GM21737 (cell line): ENCODE results near the gene CDYL.
A peak's percentile ranks its signal among the peaks of the same experiment; 100 is the strongest.

Experiments used
- ATAC-seq: cut with Tn5 transposase; IDR thresholded peaks from one replicate; pipeline ENCODE4 v1.9.1; 2021; ENCODE audit warnings: mild to moderate bottlenecking, moderate library complexity; ENCODE audit not compliant: unreplicated experiment

Gene CDYL

DNA sequence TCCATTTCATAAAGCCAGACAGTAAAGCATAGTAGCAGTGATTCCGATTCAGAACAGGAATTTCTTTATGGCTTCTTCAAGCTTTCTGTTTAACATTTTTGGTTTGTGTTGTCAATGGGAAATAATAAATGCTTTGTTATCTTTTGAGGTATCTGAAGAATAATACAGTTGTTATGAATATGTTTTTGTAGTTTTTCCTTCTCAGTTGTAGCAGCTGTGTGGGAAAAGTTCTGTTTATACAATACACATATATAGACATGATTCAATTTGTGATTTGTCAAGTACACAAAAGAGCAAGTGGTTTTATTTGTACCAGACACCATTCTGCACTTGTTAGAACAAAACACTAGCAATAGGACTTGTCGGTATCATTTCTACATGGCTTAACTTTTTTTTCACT, 96.6 kb downstream of the CDYL start:
- ATAC-seq: no peak

DNA sequence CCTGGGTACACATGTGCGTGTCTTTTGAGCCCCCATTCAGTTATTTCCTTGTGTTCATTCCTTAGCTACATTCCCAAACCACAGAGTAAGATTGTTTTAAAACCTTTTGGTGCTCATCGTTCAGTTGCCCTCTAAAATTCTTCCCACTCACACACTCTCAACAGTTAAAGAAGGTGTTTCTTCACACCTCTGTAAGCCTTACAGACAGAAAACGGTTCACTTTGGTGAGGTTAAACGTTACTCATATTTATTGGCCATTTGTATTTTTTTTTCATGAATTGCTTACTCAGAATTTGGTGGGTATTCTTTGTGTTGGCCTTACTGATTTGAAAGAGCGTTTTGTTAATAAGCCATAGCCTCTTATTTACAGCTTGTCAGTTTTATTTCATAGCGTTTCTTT, 97.7 kb downstream of the CDYL start:
- no peak for ATAC-seq

DNA sequence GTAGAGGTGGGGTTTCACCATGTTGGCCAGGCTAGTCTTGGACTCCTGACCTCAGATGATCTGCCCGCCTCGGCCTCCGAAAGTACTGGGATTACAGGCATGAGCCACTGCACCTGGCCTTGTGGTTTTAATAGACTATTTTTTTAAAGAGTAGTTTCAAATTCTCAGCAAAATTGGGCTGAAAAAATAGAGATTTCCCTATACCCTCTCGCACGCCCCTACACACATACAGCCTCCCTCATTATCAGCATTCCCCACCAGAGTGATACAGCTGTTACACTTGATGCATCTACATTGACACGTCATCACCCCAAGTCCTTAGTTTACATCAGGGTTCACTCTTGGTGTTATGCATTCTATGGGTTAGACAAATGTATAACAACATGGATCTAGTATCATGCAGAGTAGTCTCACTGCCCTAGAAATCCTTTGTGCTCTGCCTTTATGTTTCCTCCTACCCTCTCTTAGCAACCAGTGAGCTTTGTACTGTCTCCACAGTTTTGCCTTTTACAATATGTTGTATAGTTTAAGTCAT, 103.6 kb downstream of the CDYL start:
- ATAC-seq: peak; percentile 75

DNA sequence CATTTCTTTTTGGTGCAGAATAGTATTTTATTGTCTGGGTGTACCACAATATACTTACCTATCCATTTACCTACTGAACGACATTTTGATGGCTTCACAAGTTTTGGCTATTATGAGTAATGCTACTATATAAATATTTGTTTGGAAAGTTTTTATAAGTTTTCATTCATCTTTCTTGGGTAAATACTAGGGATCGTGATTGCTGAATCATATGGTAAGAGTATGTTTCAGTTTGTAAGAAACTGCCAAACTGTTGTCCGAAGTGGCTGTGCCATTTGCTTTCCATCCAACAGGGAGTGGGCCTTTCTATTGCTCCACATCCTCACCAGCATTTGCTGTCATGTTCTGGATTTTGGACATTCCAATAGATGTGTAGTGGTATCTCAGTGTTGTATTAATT, 104.2 kb downstream of the CDYL start:
- ATAC-seq: no peak

DNA sequence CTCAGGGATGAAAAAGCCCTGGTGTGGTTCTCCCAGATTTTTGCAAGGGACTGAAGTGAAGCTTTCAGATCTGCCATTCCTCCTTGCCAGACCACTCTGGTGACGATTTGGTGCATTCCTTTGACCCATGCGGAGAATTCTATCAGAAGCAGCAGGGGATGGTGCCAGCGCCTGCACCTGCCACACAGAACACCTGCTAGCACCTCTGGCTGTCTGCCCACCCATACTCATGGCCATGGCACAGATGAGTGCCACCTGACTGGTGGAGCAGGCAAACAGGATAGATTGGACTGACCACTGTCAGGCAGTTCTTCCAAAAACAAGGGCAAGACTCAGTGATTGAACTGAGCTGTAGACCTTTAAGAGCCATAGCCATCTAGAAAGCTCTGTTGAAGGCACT, 107.1 kb downstream of the CDYL start:
- ATAC-seq: no peak

DNA sequence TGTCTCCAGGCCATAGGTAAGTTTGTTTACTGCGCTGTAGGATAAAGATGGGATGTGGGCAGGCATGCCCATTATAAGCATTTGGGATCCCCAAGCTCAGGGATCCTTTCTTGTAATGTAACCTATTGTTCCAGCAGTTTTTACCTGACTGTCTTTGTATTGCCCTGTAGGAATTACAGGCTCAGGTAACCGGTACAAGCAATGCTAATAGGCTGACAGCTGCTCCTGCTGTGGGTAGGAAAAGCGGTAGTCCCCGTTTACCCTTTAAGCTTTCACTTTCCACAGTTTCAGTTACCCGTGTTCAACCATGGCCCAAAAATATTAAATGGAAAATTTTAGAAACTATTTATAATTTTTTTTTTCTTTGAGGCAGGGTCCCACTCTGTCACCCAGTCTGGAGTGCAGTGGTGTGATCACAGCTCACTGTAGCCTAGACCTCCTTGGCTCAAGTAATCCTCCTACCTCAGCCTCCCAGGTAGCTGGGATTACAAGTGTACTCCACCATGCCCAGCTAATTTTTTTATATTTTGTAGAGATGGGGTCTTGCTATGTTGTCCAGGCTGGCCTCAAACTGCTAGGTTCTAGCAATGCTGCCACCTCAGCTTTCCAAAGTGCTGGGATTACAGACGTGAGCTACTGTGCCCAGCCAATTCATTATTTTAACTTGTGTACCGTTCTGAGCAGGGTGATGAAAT, 108.6 kb downstream of the CDYL start:
- ATAC-seq: no peak

DNA sequence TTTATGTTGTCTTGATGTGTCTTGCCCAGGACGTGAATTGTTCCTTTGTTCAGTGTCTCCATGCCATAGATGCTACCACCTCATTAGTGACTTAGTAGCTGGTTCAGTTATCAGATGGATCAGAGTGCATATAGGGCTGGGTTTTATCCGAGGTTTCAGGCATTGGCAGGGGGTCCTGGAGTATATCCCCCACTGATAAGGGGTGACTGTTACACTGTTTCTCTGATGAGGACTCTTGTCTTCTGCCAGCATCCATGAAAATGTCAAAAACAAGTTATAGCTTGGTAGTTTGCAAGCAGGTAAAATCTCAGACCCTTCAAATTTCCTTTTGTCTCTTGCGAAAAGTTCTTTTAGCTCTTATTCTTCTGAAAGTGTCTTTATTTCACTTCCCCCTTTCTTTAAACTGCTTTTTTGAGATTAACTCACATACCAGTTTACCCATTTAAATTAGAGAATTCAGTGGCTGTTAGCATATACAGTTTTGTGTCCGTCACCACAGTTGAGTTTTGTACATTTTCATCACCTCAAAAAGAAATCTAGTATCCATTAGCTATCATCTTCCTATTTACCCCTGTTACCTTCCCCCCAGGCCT, 109.2 kb downstream of the CDYL start:
- no peak for ATAC-seq

DNA sequence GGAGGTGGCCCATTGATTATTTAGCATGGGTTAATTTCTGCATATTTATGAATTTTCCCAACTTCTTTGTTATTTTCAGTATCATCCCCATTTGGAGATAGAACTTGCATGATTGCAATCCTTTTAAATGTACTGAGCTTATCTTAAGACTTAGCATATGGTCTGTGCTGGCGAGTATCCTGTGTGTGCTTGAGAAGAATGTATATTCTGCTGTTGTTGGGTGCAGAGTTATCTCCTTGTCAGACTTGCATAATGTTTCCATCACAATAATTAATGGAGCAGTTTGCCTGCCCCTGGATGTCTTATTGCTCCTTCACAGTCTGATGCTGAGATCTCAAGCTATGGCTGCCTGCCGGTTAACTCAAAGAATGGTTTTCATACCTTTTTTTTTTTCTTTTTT, 112.6 kb downstream of the CDYL start:
- no peak for ATAC-seq

DNA sequence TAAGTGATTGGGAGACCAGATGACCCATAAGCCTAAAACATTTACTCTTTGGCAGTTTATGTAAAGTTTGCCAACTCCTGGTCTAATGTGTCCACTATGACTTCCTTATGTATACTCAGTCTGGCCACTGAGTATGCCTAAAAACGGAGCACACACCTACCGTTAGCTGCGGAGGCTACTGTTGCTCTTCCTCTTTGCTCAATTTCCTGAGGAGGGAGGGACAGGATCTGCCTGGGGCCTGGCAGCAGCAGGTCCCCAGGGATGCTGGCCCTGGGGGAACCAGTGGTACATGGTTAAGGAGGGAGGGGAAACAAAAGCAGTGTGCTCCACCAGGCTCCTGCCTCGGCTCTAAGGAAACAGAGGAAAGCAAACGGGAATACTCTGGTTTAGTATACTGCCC, 113.5 kb downstream of the CDYL start:
- ATAC-seq: no peak

DNA sequence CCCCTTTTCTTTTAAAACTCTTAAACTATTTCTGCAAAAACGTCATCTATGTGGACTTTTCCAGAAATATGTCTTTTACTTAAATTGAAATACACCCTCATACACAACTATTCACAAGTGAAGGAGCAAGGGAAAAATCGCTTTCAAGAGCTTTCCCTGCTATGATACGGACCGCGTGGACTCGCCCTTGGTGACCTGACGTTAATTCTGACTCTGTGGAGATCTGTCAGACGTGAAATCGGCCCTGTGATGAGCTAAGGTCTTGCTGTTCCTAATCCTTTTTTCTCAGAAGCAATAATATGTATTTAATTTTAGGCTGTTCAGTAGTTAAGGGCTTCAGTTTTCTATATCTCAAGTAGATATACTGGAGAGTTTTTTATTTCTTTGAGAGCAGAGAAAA, 114.0 kb downstream of the CDYL start:
- ATAC-seq: no peak

DNA sequence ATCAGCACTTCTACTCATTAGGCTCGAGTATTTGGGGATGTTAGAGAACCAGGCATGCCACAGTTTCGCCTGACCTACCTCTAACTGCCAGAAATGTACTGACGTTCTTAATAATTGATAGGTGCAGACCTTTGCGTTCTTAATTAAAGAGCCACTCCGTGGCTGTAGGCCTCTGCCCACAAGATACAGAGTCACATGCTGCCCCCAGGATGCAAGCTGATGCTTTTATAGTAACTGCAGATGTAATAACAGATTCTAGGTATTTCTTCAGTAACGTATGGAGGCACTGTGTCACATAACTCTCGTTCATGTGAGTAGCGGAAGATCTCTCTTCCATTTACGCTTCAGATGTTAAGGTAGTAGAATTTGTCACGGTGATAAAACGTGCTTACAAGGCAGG, 114.4 kb downstream of the CDYL start:
- ATAC-seq: no peak

DNA sequence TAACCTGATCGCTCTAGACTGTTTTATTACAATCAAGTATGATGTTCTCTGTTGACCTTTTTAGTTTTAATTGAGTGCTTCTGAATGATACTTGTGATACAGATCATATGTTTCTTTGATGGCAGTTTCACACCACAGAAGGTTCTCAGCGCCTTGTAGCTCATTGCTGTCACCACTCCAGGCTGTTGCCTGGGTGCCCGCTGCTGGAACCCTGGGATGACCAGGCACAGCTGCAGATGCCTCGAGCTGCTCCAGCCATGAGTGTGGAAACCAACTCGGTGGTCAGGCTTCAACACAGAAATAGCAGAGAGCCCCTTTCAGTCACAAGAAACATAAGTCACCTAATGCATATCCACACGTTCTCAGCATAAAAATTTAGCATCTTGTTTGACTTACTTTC, 114.9 kb downstream of the CDYL start:
- ATAC-seq: no peak

DNA sequence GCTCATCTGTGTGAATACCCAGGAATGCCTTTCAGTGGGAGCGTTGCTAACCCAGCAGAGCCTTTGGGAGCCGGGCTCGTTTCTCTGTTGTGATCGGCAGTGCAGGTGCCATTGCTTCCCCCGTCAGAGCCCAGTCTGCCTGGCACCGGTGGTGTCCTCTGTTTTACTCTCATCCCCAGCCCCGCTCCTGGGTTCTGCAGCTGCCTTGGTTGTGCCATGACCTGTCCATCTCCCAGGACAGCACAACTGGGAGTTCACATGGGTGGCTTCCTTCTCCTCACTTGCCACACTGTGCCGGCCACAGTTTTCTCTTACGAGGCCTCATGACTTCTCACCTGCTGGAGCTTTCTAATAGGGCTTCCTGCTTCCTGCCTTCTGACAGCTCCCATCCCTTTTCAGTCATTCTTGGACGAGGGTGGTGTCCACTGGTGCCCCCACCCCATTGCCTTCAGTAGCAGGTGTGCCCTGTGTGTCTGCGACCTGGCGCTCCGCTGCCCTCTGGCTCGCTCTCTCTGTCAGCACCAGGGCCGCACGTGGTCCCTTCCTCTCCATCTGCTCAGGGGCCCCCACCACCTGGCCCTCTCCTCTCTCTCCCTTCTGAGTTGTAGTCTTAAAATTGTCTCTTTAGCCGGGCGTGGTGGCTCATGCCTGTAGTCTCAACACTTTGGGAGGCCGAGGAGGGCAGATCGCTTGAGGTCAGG, 116.7 kb downstream of the CDYL start:
- no peak for ATAC-seq

DNA sequence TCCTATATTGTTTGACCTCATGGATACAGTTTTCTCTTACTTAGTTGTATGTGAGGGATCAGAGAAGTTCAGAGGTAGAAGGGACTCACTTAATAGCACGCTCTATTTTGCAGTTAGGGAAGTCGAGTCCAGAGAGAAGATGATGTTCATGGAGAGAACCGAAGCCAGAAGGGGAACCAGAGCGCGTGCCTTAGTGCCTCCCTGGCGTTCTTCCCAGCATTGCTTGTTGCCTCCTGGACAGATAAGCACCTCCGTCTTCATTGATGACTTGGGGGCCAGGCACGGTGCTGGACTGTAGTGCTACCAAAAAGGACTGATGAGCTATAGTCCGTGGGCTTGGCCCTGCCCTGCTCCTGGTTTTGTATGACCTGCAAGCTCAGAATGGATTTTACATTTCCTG, 117.8 kb downstream of the CDYL start:
- ATAC-seq: no peak

DNA sequence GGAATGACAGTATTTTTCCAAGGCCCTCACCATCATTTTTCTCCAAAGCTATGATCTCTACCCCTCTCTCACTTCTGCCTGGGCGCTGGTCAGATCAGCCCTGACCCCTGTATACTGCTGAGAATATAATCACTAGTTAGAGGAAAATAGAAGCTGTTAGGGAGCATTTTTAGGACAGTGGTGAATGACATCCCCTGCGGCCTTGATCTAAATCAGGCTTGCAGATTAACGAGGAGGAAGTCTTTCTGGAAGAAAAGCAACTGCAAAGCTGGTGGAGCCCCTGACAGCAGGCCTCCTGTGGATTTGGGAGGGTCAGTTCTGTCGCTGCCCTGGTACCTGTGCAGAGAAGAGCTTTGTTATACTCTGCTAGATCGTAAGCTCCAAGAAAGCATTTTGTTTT, 119.8 kb downstream of the CDYL start:
- ATAC-seq: no peak

DNA sequence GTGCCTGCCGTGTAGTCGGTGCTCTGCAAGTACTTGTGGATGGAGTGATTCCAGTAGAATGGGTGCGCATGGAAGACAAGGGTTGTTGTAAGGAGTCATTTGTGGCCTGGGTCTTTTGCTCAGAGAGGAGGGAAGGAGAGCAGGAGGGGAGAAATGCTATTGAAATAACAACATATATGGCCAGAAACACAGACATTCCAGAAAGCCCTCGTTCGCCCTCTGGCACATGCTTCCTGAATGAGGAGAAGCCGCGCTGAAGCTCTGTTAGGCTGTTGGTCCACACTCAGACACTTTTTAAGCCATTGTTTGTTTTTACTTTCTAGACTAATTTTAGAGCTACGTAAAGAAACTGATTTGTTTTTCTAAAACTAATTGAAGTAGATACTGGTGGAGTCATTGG, 120.2 kb downstream of the CDYL start:
- ATAC-seq: no peak

DNA sequence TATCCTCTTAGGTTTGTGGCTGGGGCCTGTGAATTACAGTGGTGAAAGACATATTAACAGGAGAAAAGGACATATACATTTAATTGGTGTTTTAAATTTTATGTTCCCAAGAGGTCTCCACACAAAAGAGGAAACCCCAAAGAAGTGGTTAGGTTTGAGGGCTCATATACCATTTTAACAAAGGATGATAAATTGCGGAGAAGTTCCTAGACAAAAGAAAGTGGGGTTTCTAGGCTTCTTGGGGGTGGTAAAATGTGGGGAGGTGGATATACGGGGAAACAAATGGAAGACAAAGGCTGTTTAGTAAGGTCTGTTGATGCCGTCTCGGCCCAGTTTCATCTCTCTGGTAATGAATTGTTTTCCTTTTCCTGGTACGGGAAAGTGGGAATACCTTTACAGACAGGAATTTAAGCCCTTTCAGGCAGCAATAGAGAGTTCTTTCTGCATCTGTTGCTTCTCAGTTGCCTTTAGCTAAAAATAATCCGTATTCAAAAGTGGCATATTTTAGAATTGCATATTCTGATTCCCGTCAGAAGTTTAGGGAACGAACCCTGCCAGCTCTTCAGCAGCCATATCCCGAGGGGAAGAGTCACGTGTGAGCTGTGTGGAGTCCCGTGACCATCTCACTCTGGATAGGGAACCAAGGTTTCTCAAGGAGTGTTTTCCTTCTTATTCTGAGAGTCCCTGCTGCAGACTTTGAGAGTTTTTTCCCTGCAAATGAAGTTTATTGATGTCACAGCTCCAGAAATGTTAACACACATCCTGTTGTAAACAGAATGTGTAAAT, 123.2 kb downstream of the CDYL start:
- ATAC-seq: no peak

DNA sequence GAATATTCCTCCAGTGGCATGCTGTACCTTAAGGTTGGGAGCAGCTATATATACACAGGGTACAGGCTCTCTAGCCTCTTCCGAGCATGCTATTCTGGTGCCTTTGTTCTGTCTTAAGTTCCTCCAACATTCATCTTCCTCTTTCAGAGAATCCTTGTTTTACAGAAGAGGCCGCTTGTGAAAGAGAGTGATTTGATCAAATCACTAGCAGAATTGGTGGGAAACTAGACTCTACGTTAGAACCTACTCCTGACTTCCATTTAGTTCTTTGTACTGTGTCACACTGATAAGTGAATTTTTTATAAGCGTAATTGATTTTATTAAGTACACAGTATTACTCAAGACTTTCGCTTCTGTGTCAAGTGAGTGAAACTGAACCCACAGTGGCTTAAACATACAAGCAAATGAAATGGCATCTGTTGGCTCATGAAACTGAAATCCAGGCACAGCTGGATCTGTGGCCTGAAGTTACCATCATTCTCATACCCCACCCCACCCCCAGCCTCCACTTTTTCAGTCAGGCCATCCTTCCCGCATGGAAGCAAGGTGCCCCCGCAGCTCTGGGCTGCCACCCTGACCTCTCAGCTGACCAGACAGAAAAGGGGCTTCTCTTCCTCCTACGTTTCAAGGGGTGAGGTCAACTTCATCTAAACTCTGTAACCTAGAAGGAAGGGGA, 125.3 kb downstream of the CDYL start:
- ATAC-seq: peak; percentile 73

DNA sequence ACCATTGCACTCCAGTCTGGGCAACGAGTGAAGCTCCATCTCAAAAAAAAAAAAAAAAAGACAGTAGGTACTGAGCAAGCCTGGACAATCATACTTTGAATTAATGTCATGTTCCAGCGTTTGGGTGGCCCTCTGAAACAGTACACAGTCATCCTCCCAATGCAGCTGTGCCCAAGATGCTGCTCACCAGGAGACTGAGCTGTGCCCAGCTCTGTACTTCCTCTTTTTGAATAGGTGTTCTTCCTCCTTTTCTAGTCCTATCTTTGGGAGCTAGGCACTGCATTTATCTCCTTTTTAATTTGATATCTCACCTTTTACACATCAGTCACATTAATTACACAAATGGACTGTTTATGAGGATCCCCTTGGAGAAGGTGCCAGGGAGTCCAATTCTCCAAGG, 126.2 kb downstream of the CDYL start:
- no peak for ATAC-seq

DNA sequence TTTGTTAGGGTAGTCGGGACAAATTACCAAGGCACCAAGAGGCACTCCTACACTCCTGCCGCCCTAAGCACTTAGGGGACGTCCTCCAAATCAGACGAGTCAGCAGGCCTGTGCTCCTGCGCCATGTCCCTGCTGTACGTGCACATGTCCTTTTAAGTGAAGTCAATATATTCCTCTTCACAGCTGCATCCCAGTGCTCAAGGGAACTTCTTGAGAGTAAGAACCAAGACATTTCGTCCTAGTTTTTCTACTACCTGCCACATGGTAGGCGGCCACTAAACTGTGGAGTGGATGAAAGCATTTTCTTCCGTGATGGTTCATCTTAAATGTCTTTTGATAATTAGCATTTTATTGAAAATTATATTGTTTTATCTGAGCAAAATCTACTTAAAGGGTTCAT, 126.9 kb downstream of the CDYL start:
- no peak for ATAC-seq
